Ramos (cell line): Measurements from ENCODE around the gene ACKR2.

Experiments used
- in situ Hi-C: fragments of 300-500 bp; cut with MboI; formaldehyde crosslinking; loops from one replicate; pipeline ENCODE4 v1.14.3; 2022; ENCODE audit warnings: low sequenced_read_pairs; ENCODE audit not compliant: unreplicated experiment

The ACKR2 gene

GRCh38 chr3:42853739-42854302 is 44.6 kb downstream of the ACKR2 start:
- in situ Hi-C loops, result no loop called here

- in situ Hi-C loops, result no loop called here
Measured at GRCh38 chr3:42855219-42855546, 45.9 kb downstream of the ACKR2 start.

- in situ Hi-C loops, result no loop called here
Measured at GRCh38 chr3:42855547-42856380, 46.5 kb downstream of the ACKR2 start.

- in situ Hi-C loops, result no loop called here
Measured at GRCh38 chr3:42856544-42856943, 47.3 kb downstream of the ACKR2 start.

GRCh38 chr3:42864321-42864950 is 55.2 kb downstream of the ACKR2 start:
- in situ Hi-C loops, result no loop called here

- in situ Hi-C loops, result no loop called here
Measured at GRCh38 chr3:42865256-42865655, 56.0 kb downstream of the ACKR2 start.

- in situ Hi-C loops, result no loop called here
Measured at GRCh38 chr3:42867138-42867537, 57.9 kb downstream of the ACKR2 start.

- in situ Hi-C loops, result no loop called here
Measured at GRCh38 chr3:42868841-42869240, 59.6 kb downstream of the ACKR2 start.

- in situ Hi-C loops, result no loop called here
Measured at GRCh38 chr3:42871592-42872196, 62.4 kb downstream of the ACKR2 start.

- in situ Hi-C loops, result no loop called here
Measured at GRCh38 chr3:42872718-42873117, 63.5 kb downstream of the ACKR2 start.

GRCh38 chr3:42873221-42873982 is 64.2 kb downstream of the ACKR2 start:
- in situ Hi-C loops, result no loop called here

- in situ Hi-C loops, result loop anchor here (5.0 kb wide), 1 partner anchor 42 kb away; no protein-coding TSS in a partner anchor
Measured at GRCh38 chr3:42874749-42875148, 65.5 kb downstream of the ACKR2 start.

GRCh38 chr3:42875325-42876151 is 66.3 kb downstream of the ACKR2 start, which contains the start of gene CYP8B1:
Gene CYP8B1, minus strand, starts transcription at chr3:42875879. Its CDS starts 63 bp downstream, at chr3:42875816.
- in situ Hi-C loops, result loop anchor here (5.0 kb wide), 1 partner anchor 43 kb away; no protein-coding TSS in a partner anchor

GRCh38 chr3:42876401-42876800 is 67.2 kb downstream of the ACKR2 start:
- in situ Hi-C loops, result loop anchor here (5.0 kb wide), 1 partner anchor 44 kb away; no protein-coding TSS in a partner anchor

- in situ Hi-C loops, result loop anchor here (5.0 kb wide), 1 partner anchor 45 kb away; no protein-coding TSS in a partner anchor
Measured at GRCh38 chr3:42876940-42877720, 67.9 kb downstream of the ACKR2 start.

GRCh38 chr3:42877881-42878280 is 68.6 kb downstream of the ACKR2 start:
- in situ Hi-C loops, result loop anchor here (5.0 kb wide), 1 partner anchor 46 kb away; no protein-coding TSS in a partner anchor

- in situ Hi-C loops, result no loop called here
Measured at GRCh38 chr3:42880183-42880582, 70.9 kb downstream of the ACKR2 start.
